ENCODE results near the gene TIMM10.

The TIMM10 gene

GRCh38 chr11:57479021-57479663, 51.4 kb downstream of the TIMM10 start:
- Histone ChIP-seq H3K27ac (ENCODE audit: low read depth, low read length) (no peak overlapping the region), H3K79me2 (ENCODE audit: control insufficient read depth, low read length) (no peaks in the 10 kb centered on the region), H3K36me3 (ENCODE audit: control insufficient read depth, low read length) (peaks cover 2% of the 10 kb centered on the region), H3K9me2 (replicated peaks; ENCODE audit: control insufficient read depth, low read length) (no peaks in the 10 kb centered on the region), H3K4me2 (ENCODE audit: low read length) (no peak overlapping the region), H3F3A (ENCODE audit: control insufficient read depth, insufficient read depth) (no peaks in the 10 kb centered on the region), H3K4me1 (ENCODE audit: control insufficient read depth, low read length) (peaks cover 54% of the 10 kb centered on the region), H3K9me3 (ENCODE audit: control insufficient read depth, insufficient read depth, low read length) (no peaks in the 10 kb centered on the region), H4K20me1 (ENCODE audit: control insufficient read depth, insufficient read depth, low read depth, low read length) (0 out of 2 replicates have a peak, but pooled peaks cover 2% of the 10 kb centered on the region), H3K27me3 (ENCODE audit: control insufficient read depth, low read length) (peaks cover 39% of the 10 kb centered on the region), H3K4me3 (ENCODE audit: low read length) (no peak overlapping the region)
- TF ChIP-seq, protein P1, sequence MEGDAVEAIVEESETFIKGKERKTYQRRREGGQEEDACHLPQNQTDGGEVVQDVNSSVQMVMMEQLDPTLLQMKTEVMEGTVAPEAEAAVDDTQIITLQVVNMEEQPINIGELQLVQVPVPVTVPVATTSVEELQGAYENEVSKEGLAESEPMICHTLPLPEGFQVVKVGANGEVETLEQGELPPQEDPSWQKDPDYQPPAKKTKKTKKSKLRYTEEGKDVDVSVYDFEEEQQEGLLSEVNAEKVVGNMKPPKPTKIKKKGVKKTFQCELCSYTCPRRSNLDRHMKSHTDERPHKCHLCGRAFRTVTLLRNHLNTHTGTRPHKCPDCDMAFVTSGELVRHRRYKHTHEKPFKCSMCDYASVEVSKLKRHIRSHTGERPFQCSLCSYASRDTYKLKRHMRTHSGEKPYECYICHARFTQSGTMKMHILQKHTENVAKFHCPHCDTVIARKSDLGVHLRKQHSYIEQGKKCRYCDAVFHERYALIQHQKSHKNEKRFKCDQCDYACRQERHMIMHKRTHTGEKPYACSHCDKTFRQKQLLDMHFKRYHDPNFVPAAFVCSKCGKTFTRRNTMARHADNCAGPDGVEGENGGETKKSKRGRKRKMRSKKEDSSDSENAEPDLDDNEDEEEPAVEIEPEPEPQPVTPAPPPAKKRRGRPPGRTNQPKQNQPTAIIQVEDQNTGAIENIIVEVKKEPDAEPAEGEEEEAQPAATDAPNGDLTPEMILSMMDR (IDR thresholded peaks at IDR 0.05; ENCODE audit: low read depth, low read length, poor library complexity, severe bottlenecking): no peak
- no peak for TF ChIP-seq EZH2phosphoT487 (IDR thresholded peaks at IDR 0.05; ENCODE audit: borderline replicate concordance, low read length)
